NCI-H748 (cell line): ENCODE results near the gene DPEP1.

Experiments used
- DNase-seq: peaks from one replicate; lab custom pipeline; 2025; ENCODE audit not compliant: unreplicated experiment; lab: John Stamatoyannopoulos, UW

Gene DPEP1

DNA sequence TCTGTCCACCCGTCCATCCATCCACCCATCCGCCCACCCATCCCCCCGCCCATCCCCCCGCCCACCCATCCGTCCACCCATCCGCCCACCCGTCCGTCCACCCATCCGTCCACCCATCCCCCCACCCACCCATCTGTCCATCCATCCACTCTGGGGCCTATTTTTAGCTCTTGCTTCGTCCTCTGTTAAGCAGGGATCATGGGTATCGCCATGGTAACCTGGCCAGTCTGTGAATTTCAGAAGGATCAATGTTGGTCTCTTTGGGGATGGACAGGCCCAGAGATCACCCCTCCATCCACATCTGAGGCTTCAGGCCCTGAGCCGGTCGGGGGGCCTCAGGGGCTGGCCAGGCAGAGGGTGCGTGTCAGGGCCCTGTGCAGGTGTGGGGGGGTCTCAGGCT, 15.2 kb upstream of the DPEP1 start:
- no peak for DNase-seq

GRCh38 chr16:89599451-89599858, 14.0 kb upstream of the DPEP1 start:
- peak; percentile 28 for DNase-seq

DNA sequence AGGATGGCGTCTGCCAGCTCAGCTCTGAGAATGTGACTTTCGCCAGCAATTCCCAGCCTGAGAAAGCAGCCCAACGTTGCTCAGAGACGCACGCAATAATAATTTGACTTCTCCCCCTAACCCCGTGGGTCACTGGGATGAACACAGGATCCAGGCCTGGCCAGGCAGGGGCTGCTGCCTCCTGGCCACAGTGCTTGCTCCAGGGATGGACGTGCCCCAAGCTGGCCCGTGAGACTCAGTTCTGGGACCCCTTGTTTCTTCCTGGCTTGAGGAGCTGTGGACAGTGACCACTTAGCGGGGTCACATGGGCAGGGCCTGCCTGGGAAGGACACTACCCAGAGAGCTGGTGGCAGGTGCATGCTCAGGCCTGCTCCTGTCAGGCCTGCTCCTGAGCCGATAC, 13.5 kb upstream of the DPEP1 start:
- DNase-seq = no peak

GRCh38 chr16:89600427-89600826, 13.0 kb upstream of the DPEP1 start:
- DNase-seq = no peak

GRCh38 chr16:89600956-89601355, 12.5 kb upstream of the DPEP1 start:
- no peak for DNase-seq

DNA sequence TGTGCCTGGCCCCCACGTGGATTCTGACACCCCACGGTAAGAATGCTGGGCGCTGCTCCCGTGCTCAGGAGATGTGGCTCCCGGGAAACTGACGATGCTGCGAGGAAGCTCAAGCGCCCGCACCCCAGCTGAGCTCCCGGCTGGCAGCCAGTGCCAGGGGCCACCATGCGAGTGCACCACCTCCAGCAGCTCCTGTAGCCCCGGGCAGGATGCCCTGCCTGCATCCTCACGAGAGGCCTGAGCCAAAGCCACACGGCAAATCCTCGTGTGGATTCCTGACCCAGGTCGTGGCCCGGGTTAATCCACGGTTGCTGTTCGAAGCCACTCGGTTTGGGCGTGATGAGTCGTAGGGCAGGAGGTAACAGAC, 11.6 kb upstream of the DPEP1 start:
- DNase-seq = no peak

DNA sequence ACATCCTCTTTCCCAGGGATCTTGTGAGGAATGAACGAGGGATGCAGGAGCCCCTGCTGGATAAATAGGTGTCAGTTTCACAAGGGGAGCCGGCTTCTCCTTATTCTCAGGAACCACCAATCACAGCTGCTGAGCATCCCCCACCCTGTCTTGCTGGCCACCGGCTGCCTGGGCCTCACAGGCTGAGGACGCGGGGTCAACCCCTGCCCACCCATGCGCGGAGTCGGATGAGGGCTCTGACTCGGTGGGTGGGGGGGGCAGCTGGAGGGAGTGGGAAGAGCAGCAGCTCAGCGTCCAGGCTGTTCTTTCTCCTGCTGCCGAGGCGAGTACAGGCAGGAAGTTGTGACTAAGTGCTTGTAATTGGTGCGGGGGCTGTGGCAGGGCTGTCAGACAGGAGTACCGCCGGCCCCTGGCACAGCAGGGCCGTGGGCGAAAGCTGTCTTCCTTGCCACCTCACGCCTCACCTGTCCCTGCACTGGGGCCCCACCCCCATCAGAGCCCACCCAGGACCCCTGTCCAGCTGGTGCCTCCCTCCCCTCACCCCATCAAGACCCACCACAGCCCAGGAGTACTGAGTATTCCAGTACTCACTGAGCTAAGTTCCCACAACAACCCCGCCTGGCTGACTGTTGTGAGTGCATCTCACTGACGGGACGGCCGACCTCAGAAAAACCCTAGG, 11.0 kb upstream of the DPEP1 start:
- peak; percentile 37 for DNase-seq

- no peak for DNase-seq
Measured at GRCh38 chr16:89602952-89603590, 10.4 kb upstream of the DPEP1 start.

GRCh38 chr16:89604764-89605163, 8.7 kb upstream of the DPEP1 start:
- DNase-seq = no peak

DNA sequence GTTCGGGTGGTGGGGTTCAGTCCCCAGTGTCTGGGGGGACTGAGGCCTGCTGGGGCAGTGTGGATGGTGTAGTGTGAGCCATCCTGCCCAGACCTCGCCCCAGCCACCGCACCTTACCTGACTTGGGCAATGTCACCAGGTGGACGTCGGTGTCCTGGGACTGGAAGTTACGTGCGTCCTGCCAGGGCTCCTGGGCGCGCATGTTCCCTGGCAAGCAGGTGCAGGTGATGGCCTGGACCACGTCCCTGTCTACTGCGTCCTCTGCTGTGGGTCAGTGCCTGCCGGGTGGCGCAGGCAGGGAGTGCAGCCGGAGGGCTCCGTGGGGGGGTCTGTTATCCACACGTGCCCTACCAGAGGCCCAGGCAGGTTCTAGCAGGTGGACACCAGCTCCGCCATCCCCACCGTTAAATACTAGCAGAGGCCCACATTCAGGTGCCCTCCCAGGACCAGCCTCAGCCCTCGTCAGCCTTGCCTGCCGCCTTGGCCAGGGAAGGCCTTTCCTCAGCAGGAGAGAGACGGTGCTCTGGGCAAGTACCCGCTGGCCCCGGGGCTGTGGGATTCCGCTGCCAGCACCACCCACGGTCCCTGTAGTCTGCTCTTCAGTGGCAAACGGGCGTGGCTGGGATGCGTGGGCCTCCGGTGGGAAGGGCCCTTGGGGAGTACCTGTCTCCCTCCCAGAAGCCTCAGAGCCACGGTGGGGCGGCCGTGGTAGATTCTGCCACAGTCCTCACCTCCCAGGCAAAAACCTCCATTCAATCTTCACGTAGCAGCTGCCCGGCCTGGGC, 8.1 kb upstream of the DPEP1 start:
- no peak for DNase-seq

DNA sequence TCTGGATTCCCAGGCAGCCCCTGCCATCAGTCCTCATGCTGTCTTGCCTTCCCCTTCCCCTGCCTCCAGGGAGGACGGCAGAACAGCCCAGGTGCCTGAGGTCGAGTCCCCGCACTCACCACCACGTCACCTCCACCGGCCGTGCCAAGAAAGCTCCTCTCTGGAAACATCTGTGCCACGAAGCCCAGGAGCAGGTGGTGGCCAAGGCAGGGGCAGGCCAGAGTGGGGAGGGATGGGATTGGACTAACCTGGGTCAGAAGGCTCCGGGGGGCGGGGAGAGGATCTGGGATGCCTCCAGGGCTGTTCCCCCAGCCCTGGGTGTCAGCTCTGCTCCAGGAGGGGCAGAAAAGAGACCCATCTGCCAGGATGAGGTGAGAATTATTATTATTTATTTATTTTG, 7.4 kb upstream of the DPEP1 start:
- DNase-seq = no peak

DNA sequence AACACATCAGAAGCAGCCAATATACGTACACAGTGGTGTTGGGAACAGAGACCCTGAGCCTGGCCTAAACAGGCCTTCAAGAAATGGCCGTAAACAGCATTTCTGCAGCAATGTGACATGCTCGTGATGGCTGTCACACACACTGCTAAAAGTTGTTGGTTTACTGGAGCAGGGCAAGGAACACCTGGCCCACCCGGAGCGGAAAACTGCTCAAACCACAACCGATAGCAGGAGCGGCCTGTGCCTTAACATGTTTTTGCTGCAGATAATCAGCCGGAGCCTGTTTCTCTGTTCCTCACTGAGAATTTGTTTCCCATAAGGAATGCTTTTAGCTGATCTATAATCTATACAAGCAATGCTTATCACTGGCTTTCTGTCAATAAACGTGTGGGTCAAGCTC, 6.0 kb upstream of the DPEP1 start:
- DNase-seq = no peak

DNA sequence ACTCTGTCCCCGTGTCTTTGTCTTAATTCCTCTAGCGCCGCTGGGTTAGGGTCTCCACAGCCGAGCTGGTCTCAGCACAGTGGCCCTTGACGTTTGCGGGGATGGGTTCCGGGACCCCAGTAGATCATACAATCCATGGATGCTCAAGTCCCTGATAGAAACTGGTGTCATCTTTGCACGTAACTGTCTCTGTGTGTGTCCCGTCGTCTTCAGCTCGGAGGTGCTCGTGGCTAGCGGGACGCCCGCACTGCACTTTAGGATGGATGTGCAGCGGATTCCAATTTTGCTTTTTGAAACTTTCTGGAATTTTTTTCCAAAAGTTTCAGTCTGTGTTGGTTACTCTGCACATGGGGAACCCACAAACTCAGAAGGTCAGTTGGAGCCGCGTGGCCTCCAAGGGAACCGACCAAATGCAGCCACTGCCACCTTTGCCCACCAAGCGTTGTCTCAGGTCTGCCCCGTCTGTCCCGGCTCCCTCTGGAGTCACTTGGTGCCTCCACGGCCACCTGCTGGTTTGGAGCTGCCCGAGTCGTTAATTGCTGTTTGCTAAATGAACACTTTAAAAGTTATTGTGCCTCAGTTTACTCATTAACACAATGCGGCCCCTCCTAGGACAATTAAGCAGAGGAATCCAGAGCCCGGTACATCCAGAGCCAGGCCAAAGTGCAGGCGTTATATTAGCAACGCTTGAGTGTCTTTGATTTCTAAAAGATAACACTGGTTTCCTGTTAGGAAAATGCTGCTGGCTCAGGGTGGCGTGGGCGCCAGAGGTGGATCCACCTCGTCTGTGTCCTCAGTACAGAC, 5.3 kb upstream of the DPEP1 start:
- no peak for DNase-seq

- no peak for DNase-seq
Measured at GRCh38 chr16:89610108-89610453, 3.4 kb upstream of the DPEP1 start.

DNA sequence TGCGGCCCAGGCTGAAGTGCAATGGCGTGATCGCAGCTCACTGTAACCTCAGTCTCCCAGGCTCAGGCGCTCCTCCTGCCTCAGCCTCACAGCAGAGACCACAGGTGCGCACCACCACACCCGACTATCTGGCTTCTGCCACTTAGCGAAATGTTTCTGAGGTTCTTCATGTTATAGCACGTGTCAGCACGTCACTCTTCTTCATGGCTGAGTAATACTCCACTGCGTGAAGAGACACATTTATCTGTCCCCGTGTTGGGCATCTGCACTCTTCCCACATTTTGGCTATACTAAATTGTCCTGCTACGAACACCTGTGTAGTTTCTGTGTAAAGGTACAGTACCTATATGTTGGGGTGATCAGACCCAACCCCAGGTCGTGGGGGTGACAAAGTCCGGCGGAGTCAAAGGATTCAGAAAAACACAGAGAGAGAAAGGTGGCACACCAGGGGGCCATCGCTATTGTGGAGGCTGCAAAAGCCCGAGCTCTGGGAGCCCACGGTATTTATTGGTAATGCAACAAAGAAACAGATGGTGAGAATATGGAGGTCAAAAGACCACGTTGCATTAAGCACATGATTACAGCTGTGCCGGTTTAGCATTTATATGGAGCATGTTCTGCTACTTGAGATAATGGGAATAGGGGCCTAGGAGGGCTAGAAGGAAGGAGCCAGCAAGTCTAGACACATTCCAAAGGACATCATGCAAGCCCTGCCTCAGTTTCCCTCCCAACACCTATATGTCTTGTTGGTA, 851 bp upstream of the DPEP1 start:
- DNase-seq = peak; percentile 17

DNA sequence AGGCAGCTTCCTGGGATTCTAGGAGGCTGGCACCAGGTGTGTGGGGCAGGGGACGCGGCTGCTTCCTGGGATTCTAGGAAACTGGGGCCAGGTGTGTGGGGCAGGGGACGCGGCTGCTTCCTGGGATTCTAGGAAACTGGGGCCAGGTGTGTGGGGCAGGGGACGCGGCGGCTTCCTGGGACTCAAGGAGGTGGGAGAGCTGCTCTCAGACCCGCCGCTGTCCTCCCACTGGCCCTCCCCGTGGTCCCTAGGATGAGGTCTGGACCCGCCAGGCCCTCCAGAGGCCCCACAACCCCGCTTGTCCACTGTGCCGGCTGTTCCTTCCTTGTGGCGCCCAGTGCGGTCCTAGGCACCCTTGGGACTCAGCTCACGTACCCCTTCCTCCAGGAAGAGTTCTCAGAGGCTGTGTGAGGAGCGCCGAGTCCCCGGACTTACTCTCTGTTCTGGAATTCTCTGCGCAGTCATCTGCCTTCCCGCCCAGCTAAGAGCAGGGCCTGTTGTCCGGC, 565 bp downstream of the DPEP1 start:
- DNase-seq = no peak

DNA sequence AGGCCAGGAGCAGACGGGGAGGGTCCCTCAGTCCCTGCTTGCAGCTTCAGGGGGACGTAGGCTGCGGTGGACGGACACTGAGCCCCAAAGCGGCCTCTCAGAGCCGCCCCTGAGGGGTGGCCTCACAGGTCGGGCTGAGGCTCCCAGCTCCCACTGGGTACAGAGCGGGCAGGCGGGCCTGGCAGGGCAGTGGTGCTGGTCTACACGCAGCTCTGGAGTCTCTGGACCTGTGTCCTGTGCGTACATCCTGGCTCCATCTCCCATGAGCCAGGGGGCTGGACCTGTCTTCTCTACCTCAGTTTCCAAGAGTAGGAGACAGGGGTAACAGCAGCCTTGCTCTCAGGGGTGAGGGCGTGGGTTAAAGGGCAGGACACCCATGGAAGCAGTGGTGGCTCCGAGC, 1.7 kb downstream of the DPEP1 start:
- no peak for DNase-seq

DNA sequence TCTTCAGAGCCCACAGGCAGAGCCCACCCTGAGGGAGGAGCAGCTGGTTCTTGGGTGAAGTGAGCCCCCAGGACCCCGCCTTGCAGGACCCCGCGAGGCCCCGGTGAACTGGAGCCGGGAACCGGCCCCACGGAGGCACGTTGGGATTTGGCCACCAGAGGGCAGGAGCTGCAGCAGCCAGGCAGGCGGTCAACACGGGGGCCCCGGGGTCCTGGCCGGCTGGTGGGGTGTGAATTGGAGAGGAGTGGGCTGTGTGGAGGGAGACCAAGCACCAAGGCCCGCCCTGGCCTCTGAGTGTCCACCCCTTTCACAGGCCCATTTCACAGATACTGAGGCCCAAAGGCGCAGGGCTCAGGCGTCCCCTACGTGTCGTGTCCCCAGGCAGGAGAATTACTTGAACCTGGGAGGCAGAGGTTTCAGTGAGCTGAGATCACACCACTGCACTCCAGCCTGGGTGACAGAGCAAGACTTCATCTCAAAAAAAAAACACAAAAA, 2.2 kb downstream of the DPEP1 start:
- DNase-seq = no peak

DNA sequence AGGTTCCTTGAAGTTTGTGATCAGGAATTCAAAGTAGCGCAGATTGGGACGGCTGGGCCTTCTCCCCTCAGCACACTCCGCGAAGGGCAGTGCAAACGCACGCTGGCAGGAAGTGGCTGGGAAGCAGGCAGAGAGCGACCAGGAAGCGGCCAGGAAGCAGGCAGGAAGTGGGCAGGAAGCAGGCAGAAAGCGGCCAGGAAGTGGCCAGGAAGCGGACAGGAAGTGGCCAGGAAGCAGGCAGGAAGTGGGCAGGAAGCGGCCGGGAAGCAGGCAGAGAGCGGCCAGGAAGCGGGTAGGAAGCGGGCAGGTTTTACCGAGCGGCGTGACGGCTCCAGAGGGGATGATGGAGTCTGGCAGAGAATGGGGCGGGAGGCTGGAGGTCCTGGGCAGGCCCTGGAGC, 3.2 kb downstream of the DPEP1 start:
- DNase-seq = no peak

DNA sequence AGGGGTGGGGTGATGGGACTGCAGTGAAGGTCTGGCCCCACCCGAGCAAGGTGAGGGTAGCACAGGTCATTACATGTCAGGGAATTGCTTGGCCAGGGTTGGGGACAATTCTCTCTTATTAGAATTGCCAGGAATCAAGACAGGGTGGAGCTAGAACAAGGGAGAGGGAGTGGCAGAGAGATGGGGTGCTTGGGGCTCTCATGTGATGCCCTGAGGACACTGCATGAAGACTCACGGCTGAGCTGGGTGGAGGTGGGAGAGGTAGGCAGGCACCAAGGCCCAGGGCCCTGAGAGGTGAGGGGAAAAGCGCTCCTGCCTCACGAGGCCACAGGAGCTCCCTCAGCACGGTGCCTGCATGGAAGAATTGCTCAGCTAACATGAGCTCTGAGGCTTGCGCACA, 3.6 kb downstream of the DPEP1 start:
- no peak for DNase-seq
